GM23248 (cell line): Measurements from ENCODE around the gene PCDHB14.
"Not testable (repeated sequence)": the region's sequence is repeated elsewhere in the genome, so short reads cannot be mapped to it uniquely, and the experiment has no call there.

ENCODE experiments used
- EZH2 ChIP-seq: fragments of 200-600 bp; sonication (generic); IDR thresholded peaks from 2 replicates; pipeline ENCODE4 v1.6.1; 2018; ENCODE audit warnings: antibody characterized with exemption, mild to moderate bottlenecking; ENCODE audit not compliant: insufficient read depth, poor library complexity, severe bottlenecking
- EZH2phosphoT487 ChIP-seq: fragments of 200-600 bp; sonication (generic); IDR thresholded peaks from 2 replicates; pipeline ENCODE4 v1.6.1; 2018; ENCODE audit warnings: antibody characterized with exemption, moderate library complexity, mild to moderate bottlenecking, low read depth; ENCODE audit not compliant: insufficient read depth

DNA sequence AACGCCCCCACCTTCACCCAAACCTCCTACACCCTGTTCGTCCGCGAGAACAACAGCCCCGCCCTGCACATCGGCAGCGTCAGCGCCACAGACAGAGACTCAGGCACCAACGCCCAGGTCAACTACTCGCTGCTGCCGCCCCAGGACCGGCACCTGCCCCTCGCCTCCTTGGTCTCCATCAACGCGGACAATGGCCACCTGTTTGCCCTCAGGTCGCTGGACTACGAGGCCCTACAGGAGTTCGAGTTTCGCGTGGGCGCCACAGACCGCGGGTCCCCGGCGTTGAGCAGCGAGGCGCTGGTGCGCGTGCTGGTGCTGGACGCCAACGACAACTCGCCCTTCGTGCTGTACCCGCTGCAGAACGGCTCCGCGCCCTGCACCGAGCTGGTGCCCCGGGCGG, 1.7 kb downstream of the PCDHB14 start:
- TF ChIP-seq EZH2, EZH2phosphoT487: not testable (repeated sequence)
